Tibial artery (tissue), 4 donors: ENCODE data around the gene NT5DC4.

Experiments
- DNase-seq, 2 donors: peaks; one replicate each; pipeline ENCODE4 v3.0.0-alpha.2; 2019
- H3K27ac ChIP-seq, 2 donors: fragments of 200-600 bp; sonication (generic) in 1 of 2; 1 replicate in 1 of 2; 2 replicates in 1 of 2; pipeline ENCODE4 v1.5.1; 2018 to 2019; ENCODE audit warnings: mild to moderate bottlenecking in 1 of 2
- H3K27me3 ChIP-seq, 2 donors: fragments of 200-600 bp; sonication (generic) in 1 of 2; one replicate each; pipeline versions ENCODE4 v1.5.1 to v1.6.0; 2016 to 2019
- H3K36me3 ChIP-seq, 3 donors: fragments of 200-600 bp; sonication (generic) in 2 of 3; one replicate each; pipeline ENCODE4 v1.5.1; 2016 to 2019; ENCODE audit warnings: mild to moderate bottlenecking in 2 of 3
- H3K4me1 ChIP-seq, 4 donors: fragments of 200-600 bp; sonication (generic) in 2 of 4; 1 replicate in 3 of 4; 2 replicates in 1 of 4; pipeline ENCODE4 v1.5.1; 2016 to 2019
- H3K4me3 ChIP-seq, 2 donors: fragments of 200-600 bp; sonication (generic) in 1 of 2; 1 replicate in 1 of 2; 2 replicates in 1 of 2; pipeline ENCODE4 v1.5.1; 2018 to 2019; ENCODE audit warnings: mild to moderate bottlenecking in 2 of 2
- H3K9me3 ChIP-seq, 3 donors: fragments of 200-600 bp; sonication (generic) in 1 of 3; one replicate each; pipeline ENCODE4 v1.5.1; 2016 to 2019
- CTCF ChIP-seq, 2 experiments: fragments of 200-600 bp in 1 of 2; fragments of 450-650 bp in 1 of 2; IDR thresholded peaks; one replicate each; pipeline ENCODE4 v1.5.1; 2017 to 2019; ENCODE audit warnings: antibody characterized with exemption in 2 of 2, mild to moderate bottlenecking in 1 of 2, moderate library complexity in 1 of 2
- intact Hi-C: fragments of 100-400 bp; cut with DNase I; formaldehyde crosslinking; loops from one replicate; pipeline ENCODE4 v1.15.0; 2023; ENCODE audit warnings: low total_unique reads

Gene NT5DC4

DNA sequence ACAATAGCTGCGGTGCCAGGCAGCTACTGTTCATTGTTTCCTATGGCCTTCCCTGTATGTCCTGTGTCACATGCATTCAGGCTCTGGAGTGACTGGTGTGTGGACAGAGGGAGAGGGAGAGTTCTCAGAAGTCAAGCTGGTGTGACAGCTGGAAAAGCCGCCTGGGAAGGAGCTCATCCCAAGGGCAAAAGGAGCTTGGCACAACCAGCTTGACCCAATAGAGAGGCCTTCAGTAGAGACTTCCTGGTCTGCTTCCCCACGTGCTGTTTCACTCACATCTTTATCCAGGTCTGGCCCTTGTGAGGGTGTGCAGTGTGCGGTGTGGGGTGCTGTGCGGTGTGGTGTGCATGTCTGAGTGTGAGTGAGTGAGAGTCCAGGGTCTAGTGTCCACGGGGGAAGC is 11.1 kb upstream of the NT5DC4 start:
- no peak for DNase-seq
- H3K4me1 ChIP-seq: no peaks in the 10 kb centered on the region
- H3K9me3 ChIP-seq: no peaks in the 10 kb centered on the region
- peaks cover 0 to 5% of the 10 kb centered on the region in 2 donors for H3K27me3 ChIP-seq
- H3K36me3 ChIP-seq: no peaks in the 10 kb centered on the region
- H3K27ac ChIP-seq: no peak overlapping the region
- no peak for TF ChIP-seq CTCF (IDR thresholded peaks at IDR 0.05)
- H3K4me3 ChIP-seq: no peak overlapping the region
- intact Hi-C loops: no loop called here

DNA sequence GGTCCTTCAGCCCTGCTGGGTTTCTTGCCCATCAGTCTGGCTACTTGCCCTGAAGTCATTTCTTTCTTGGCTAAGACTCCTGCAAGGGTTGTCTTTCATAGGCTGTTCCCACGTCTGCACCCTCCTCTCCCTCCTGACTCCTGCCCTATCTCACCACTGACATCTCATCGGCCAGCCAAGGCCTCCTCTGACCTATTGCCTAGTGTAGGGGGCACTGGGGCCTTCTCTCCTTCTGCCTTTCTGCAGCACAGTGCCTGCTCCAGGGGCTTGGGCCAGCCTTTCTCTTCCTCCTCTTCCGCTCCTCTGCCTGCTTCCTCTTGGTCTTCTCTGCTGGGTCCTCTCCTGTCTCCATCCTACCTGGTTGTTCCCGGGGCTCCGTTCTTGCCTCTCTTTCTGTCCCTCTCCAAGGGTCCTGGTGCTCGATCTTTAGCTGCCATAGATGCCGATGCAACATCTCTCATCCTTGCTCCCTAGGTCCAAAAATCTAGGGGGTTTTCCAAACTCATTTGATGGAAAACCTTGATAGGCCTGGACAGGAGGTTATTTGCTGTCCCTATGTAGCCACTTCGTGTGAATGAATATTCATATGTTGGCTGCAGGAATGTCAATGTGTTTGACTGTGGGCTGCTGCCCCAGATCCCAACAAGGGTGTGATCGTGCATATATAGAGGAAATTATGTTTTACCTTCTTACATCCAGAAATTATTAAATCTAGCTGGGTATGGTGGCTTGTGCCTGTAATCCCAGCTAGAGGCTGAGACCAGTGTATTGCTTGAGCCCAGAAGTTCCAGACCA is 9.7 kb upstream of the NT5DC4 start:
- no peak for TF ChIP-seq CTCF (IDR thresholded peaks at IDR 0.05)
- Histone ChIP-seq H3K36me3 (no peaks in the 10 kb centered on the region), H3K27me3 (peaks cover 0 to 5% of the 10 kb centered on the region in 2 donors), H3K4me3 (no peak overlapping the region), H3K9me3 (no peaks in the 10 kb centered on the region), H3K27ac (no peak overlapping the region), H3K4me1 (no peaks in the 10 kb centered on the region)
- intact Hi-C loops: no loop called here
- no peak for DNase-seq

DNA sequence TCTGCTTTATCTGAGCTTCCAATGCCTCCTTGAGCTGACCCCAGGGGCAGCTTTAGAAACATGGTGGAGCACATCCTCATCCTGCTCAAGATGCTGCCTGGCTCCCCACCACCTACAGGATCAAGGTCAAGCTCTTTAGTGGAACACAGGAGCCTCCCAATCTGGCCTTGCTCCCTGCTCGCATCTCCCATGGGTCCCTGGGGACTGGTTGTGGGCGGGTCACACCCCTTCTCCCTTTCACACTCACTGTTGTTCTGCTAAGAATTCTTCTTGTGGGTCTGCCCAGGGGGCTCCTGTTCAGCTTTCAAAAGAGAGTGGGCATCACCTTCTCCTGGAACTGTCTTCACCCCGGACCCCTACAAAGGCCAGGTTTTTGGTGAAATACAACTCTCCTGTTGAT is 8.4 kb upstream of the NT5DC4 start:
- Histone ChIP-seq H3K9me3 (no peaks in the 10 kb centered on the region), H3K27ac (no peak overlapping the region), H3K36me3 (no peaks in the 10 kb centered on the region), H3K27me3 (peaks cover 0 to 3% of the 10 kb centered on the region in 2 donors), H3K4me3 (no peak overlapping the region), H3K4me1 (no peaks in the 10 kb centered on the region)
- no peak for TF ChIP-seq CTCF (IDR thresholded peaks at IDR 0.05)
- intact Hi-C loops: no loop called here
- DNase-seq: no peak

GRCh38 chr2:112712903-112713584 is 7.8 kb upstream of the NT5DC4 start:
- no peak for DNase-seq
- Histone ChIP-seq H3K4me1 (no peaks in the 10 kb centered on the region), H3K4me3 (no peak overlapping the region), H3K9me3 (no peaks in the 10 kb centered on the region), H3K36me3 (no peaks in the 10 kb centered on the region), H3K27me3 (peaks cover 0 to 3% of the 10 kb centered on the region in 2 donors), H3K27ac (no peak overlapping the region)
- no peak for TF ChIP-seq CTCF (IDR thresholded peaks at IDR 0.05)
- intact Hi-C loops: no loop called here

- H3K27ac ChIP-seq: no peak overlapping the region
Observed at GRCh38 chr2:112713585-112713925, 7.3 kb upstream of the NT5DC4 start.

More at GRCh38 chr2:112713585-112713925, 7.3 kb upstream of the NT5DC4 start:
- H3K36me3 ChIP-seq: no peaks in the 10 kb centered on the region
- intact Hi-C loops: no loop called here
- TF ChIP-seq CTCF (IDR thresholded peaks at IDR 0.05): no peak
- no peak for DNase-seq
- H3K4me3 ChIP-seq: no peak overlapping the region
- no peaks in the 10 kb centered on the region for H3K4me1 ChIP-seq
- no peaks in the 10 kb centered on the region for H3K9me3 ChIP-seq
- H3K27me3 ChIP-seq: peaks cover 0 to 7% of the 10 kb centered on the region in 2 donors
